Adrenal gland (tissue), 5 donors: Measurements from ENCODE around the gene KIF18A.

ENCODE experiments used
- CTCF ChIP-seq, 6 experiments: fragments of 450-650 bp in 4 of 6; fragments of 200-600 bp in 2 of 6; sonication (generic) in 1 of 6; IDR thresholded peaks; 1 replicate in 5 of 6; 2 replicates in 1 of 6; pipeline versions ENCODE4 v1.5.1 to v1.8.0; 2016 to 2021; ENCODE audit warnings: antibody characterized with exemption in 6 of 6, mild to moderate bottlenecking in 2 of 6, moderate library complexity in 1 of 6
- POLR2A ChIP-seq, 2 donors: fragments of 450-650 bp; IDR thresholded peaks; one replicate each; pipeline ENCODE4 v1.6.1; 2017; ENCODE audit warnings: antibody characterized with exemption in 2 of 2, mild to moderate bottlenecking in 2 of 2, moderate library complexity in 1 of 2
- donor health status: DM: no; HTN: no; CAD: no.

GRCh38 chr11:28114116-28114515 is 6.2 kb upstream of the KIF18A start:
- TF ChIP-seq CTCF (IDR thresholded peaks at IDR 0.05) (no peak), POLR2A (IDR thresholded peaks at IDR 0.05) (no peak)
